A673 (cell line): ENCODE results near the gene SECISBP2. TPM values are rescaled to one million over a fixed set of nuclear protein-coding genes. Genes with fewer than 3 reads are reported as not detected.

Experiments used
- BruUV-seq: library from RNA; stranded (reverse); fragments of 400-500 nt; replicated peaks from 2 replicates; lab custom pipeline; 2021; lab: Mats Ljungman, UMichigan
- CTCF ChIA-PET: fragments of 300-600 bp; sonication (Branson Sonifier 250); formaldehyde crosslinking; loops from one replicate; lab custom pipeline; 2022; ENCODE audit warnings: antibody characterized with exemption; lab: Charles Lee
- POLR2A ChIA-PET: fragments of 300-600 bp; sonication (Branson Sonifier 250); formaldehyde crosslinking; loops from one replicate; lab custom pipeline; 2022; ENCODE audit warnings: antibody characterized with exemption; ENCODE audit not compliant: low non-redundant PET; lab: Charles Lee
- DNase-seq: peaks from one replicate; pipeline ENCODE4 v3.0.0-alpha.2; 2015; ENCODE audit warnings: low spot score
- H3K27ac ChIP-seq: fragments of 200-600 bp; sonication (generic); 2 replicates; pipeline ENCODE4 v1.5.1; 2016; ENCODE audit warnings: mixed run types, low read depth, mild to moderate bottlenecking, mixed read lengths, antibody characterized with exemption, low read length; ENCODE audit not compliant: poor library complexity, severe bottlenecking
- H3K27me3 ChIP-seq: fragments of 200-600 bp; sonication (generic); replicated peaks from 2 replicates; pipeline ENCODE4 v1.6.1; 2017; ENCODE audit warnings: mixed run types, low read depth, mild to moderate bottlenecking, mixed read lengths, antibody characterized with exemption, low read length; ENCODE audit not compliant: insufficient read depth, poor library complexity
- H3K36me3 ChIP-seq: fragments of 200-600 bp; sonication (generic); 2 replicates; pipeline ENCODE4 v1.6.1; 2016; ENCODE audit warnings: mixed run types, mild to moderate bottlenecking, mixed read lengths, antibody characterized with exemption, low read length; ENCODE audit not compliant: insufficient read depth, poor library complexity, severe bottlenecking
- H3K4me1 ChIP-seq: fragments of 200-600 bp; sonication (generic); 2 replicates; pipeline ENCODE4 v1.6.1; 2017; ENCODE audit warnings: mixed run types, mild to moderate bottlenecking, mixed read lengths, antibody characterized with exemption, low read length; ENCODE audit not compliant: insufficient read depth, poor library complexity, severe bottlenecking
- H3K4me3 ChIP-seq: fragments of 200-600 bp; sonication (generic); 2 replicates; pipeline ENCODE4 v1.5.1; 2016; ENCODE audit warnings: low read depth, mixed run types, mild to moderate bottlenecking, mixed read lengths, low read length; ENCODE audit not compliant: poor library complexity, severe bottlenecking
- H3K9me3 ChIP-seq: fragments of 200-600 bp; sonication (generic); 2 replicates; pipeline ENCODE4 v1.6.1; 2016; ENCODE audit warnings: mixed run types, low read depth, mild to moderate bottlenecking, mixed read lengths, antibody characterized with exemption, low read length; ENCODE audit not compliant: poor library complexity, severe bottlenecking
- EZH2 ChIP-seq: fragments of 200-600 bp; sonication (generic); IDR thresholded peaks from 2 replicates; pipeline ENCODE4 v1.6.1; 2017; ENCODE audit warnings: borderline replicate concordance, low read depth, mild to moderate bottlenecking, mixed read lengths, antibody characterized with exemption, low read length; ENCODE audit not compliant: poor library complexity, severe bottlenecking
- intact Hi-C: fragments of 100-400 bp; cut with micrococcal nuclease; formaldehyde crosslinking; loops from one replicate; pipeline ENCODE4 v1.10.0; 2022; ENCODE audit not compliant: unreplicated experiment
- total RNA-seq: library from RNA; stranded (reverse); gene quantifications from 2 replicates; pipeline ENCODE4 v1.2.3, GENCODE V29; 2021
- TF ChIP-seq, protein P1 (sequence below): fragments of 300-800, 200-600 bp; sonication (generic); conservative IDR thresholded peaks from 2 replicates; pipeline ENCODE4 v1.5.1; 2017; ENCODE audit warnings: low read depth, mild to moderate bottlenecking, antibody characterized with exemption, low read length, moderate library complexity, mixed read lengths

The SECISBP2 gene
- total RNA-seq, 1 experiment from 2014 or later, result 44.4 TPM

DNA sequence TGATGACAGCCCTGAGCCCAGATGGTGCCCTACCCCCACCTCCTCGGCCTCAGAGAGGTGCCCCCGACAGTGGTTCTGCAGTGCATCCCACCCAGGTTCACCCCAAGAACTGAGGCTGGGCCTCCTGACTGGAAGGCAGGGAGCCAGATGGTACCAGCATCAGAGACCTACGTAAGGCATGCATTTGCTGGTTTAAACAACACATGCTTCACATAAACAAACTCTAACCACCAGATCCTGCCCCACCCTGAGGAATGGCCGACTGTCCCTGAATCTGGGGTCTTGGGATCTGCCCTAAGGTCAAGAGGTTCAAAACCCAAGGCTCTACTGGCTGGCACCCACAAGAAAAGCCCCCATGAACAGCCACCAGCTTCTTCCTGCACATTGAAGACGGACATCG, 73.3 kb downstream of the SECISBP2 start:
- Histone ChIP-seq H3K27ac (no peak overlapping the region), H3K27me3 (no peaks in the 10 kb centered on the region), H3K4me3 (no peak overlapping the region), H3K4me1 (no peaks in the 10 kb centered on the region), H3K36me3 (no peaks in the 10 kb centered on the region), H3K9me3 (no peaks in the 10 kb centered on the region)
- TF ChIP-seq, protein P1, sequence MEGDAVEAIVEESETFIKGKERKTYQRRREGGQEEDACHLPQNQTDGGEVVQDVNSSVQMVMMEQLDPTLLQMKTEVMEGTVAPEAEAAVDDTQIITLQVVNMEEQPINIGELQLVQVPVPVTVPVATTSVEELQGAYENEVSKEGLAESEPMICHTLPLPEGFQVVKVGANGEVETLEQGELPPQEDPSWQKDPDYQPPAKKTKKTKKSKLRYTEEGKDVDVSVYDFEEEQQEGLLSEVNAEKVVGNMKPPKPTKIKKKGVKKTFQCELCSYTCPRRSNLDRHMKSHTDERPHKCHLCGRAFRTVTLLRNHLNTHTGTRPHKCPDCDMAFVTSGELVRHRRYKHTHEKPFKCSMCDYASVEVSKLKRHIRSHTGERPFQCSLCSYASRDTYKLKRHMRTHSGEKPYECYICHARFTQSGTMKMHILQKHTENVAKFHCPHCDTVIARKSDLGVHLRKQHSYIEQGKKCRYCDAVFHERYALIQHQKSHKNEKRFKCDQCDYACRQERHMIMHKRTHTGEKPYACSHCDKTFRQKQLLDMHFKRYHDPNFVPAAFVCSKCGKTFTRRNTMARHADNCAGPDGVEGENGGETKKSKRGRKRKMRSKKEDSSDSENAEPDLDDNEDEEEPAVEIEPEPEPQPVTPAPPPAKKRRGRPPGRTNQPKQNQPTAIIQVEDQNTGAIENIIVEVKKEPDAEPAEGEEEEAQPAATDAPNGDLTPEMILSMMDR, result no peak
- TF ChIP-seq EZH2, result no peak
- no TSS peak for BruUV-seq
- intact Hi-C loops, result no loop called here
- ChIA-PET CTCF (no interaction called here), POLR2A (no interaction called here)
- DNase-seq, result no peak

DNA sequence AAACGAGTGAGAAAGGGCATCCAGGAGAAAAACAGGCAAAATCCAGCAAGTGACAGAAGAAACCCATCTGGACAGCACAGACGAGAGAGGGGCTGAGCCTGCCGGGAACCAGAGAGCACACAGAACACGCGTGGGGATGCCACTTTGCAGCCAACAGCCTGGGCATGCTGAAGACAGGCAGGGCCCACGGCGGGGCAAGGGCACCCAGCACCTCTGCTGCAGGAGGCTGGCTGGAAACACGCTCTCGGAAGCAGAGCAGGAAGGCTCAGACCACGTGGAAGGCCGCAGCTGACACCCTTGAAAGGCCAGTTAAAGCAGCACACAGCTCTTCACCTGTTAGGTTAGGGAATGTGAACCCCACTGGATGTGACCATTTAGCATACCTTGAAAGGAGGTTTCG, 76.1 kb downstream of the SECISBP2 start:
- POLR2A ChIA-PET, result no interaction called here
- TF ChIP-seq EZH2, result no peak
- TF ChIP-seq, protein P1, result no peak
- no peak for DNase-seq
- intact Hi-C loops, result no loop called here
- Histone ChIP-seq H3K36me3 (no peaks in the 10 kb centered on the region), H3K27me3 (no peaks in the 10 kb centered on the region), H3K4me3 (no peak overlapping the region), H3K27ac (no peak overlapping the region), H3K9me3 (no peaks in the 10 kb centered on the region), H3K4me1 (no peaks in the 10 kb centered on the region)
- CTCF ChIA-PET, result no interaction called here
- no TSS peak for BruUV-seq

DNA sequence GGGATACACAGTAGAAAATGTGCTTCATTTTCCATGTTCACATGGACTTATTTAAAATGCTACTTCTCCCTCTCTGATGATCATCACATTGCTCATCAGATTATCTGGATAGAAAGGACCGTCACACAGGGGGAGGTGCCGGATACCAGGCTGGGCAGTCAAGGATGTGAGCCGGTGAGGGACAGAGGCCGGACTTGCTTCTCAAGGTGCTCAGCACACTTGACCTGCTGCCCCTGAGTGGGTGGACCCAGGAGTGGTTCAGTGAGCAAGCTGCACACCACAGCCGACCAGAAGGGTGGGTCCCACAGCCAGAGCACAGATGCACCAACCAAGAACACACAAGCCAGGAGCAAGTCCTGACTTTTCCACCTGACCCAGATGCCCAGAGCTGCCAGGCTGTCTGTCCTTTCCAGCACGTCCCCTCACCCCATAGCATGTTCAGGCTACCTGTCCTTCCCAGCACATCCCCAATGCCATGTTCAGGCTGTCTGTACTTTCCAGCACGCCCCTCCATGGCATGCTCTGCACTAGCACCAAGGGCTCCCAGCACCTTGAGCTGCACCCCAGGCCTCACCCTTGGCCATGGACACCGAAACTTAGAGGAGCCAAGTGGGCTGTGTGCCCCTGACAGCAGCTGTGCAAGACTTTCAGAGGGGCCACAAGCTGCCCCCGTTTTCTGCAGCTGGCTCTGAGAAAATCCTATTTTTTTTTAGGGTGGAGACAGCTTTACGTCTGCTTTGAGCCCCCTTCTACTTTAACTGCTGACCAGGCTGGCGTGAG, 77.8 kb downstream of the SECISBP2 start:
- BruUV-seq, result no TSS peak
- DNase-seq, result no peak

More for the DNA sequence above, 77.8 kb downstream of the SECISBP2 start:
- Histone ChIP-seq H3K27ac (no peak overlapping the region), H3K4me3 (no peak overlapping the region), H3K9me3 (no peaks in the 10 kb centered on the region), H3K36me3 (no peaks in the 10 kb centered on the region), H3K27me3 (no peaks in the 10 kb centered on the region), H3K4me1 (no peaks in the 10 kb centered on the region)
- ChIA-PET POLR2A (no interaction called here), CTCF (no interaction called here)
- intact Hi-C loops, result no loop called here
- TF ChIP-seq, protein P1, result no peak
